ENCODE results near the gene GNG8. TPM values are rescaled to one million over a fixed set of nuclear protein-coding genes. Genes with fewer than 3 reads are reported as not detected.

Gene GNG8
- total RNA-seq, 1 experiment from 2014 or later, result not detected

GRCh38 chr19:46611776-46612175 is 24.2 kb downstream of the GNG8 start:
- POLR2A ChIA-PET (ENCODE audit: low non-redundant PET), result no interaction called here
- intact Hi-C loops (cut with micrococcal nuclease; ENCODE audit: unreplicated experiment), result no loop called here

GRCh38 chr19:46610851-46611770 is 24.9 kb downstream of the GNG8 start:
- BruUV-seq (replicated peaks), result no TSS peak
- no peaks in the 10 kb centered on the region for H3K9me3 ChIP-seq (ENCODE audit: low read depth, low read length, poor library complexity, severe bottlenecking)
- CTCF ChIA-PET, result interaction anchor here (1.1 kb wide), 1 partner anchor 106 kb away, joined by 3 read pairs; the partner anchor contains the start of gene PRKD2
- H3K4me3 ChIP-seq (ENCODE audit: low read depth, low read length, poor library complexity, severe bottlenecking), result no peak overlapping the region
- no peak overlapping the region for H3K27ac ChIP-seq (ENCODE audit: low read depth, low read length, poor library complexity, severe bottlenecking)
- no peaks in the 10 kb centered on the region for H3K27me3 ChIP-seq (replicated peaks; ENCODE audit: insufficient read depth, low read depth, low read length, poor library complexity)
- no peaks in the 10 kb centered on the region for H3K4me1 ChIP-seq (ENCODE audit: insufficient read depth, low read length, poor library complexity, severe bottlenecking)
- POLR2A ChIA-PET (ENCODE audit: low non-redundant PET), result no interaction called here
- no peak for DNase-seq (ENCODE audit: low spot score)
- H3K36me3 ChIP-seq (ENCODE audit: insufficient read depth, low read length, poor library complexity, severe bottlenecking), result peaks cover 41% of the 10 kb centered on the region
- no peak for TF ChIP-seq CTCF (conservative IDR thresholded peaks at IDR 0.05; ENCODE audit: low read depth, low read length)
- TF ChIP-seq EZH2 (IDR thresholded peaks at IDR 0.05; ENCODE audit: borderline replicate concordance, low read depth, low read length, poor library complexity, severe bottlenecking), result no peak
- intact Hi-C loops (cut with micrococcal nuclease; ENCODE audit: unreplicated experiment), result no loop called here

More at GRCh38 chr19:46611776-46612175, 24.2 kb downstream of the GNG8 start:
- Histone ChIP-seq H3K4me1 (ENCODE audit: insufficient read depth, low read length, poor library complexity, severe bottlenecking) (no peaks in the 10 kb centered on the region), H3K36me3 (ENCODE audit: insufficient read depth, low read length, poor library complexity, severe bottlenecking) (peaks cover 34% of the 10 kb centered on the region), H3K4me3 (ENCODE audit: low read depth, low read length, poor library complexity, severe bottlenecking) (no peak overlapping the region), H3K27ac (ENCODE audit: low read depth, low read length, poor library complexity, severe bottlenecking) (no peak overlapping the region), H3K9me3 (ENCODE audit: low read depth, low read length, poor library complexity, severe bottlenecking) (no peaks in the 10 kb centered on the region), H3K27me3 (replicated peaks; ENCODE audit: insufficient read depth, low read depth, low read length, poor library complexity) (no peaks in the 10 kb centered on the region)
- CTCF ChIA-PET, result interaction anchor here (0.5 to 1.1 kb wide), 2 partner anchors 56 to 105 kb away, joined by 3 read pairs; partner anchors contain the start of gene PRKD2
- no TSS peak for BruUV-seq (replicated peaks)
- no peak for TF ChIP-seq CTCF (conservative IDR thresholded peaks at IDR 0.05; ENCODE audit: low read depth, low read length)
- TF ChIP-seq EZH2 (IDR thresholded peaks at IDR 0.05; ENCODE audit: borderline replicate concordance, low read depth, low read length, poor library complexity, severe bottlenecking), result no peak
- no peak for DNase-seq (ENCODE audit: low spot score)

- Histone ChIP-seq H3K4me3 (ENCODE audit: low read depth, low read length, poor library complexity, severe bottlenecking) (no peak overlapping the region), H3K27me3 (replicated peaks; ENCODE audit: insufficient read depth, low read depth, low read length, poor library complexity) (no peaks in the 10 kb centered on the region), H3K9me3 (ENCODE audit: low read depth, low read length, poor library complexity, severe bottlenecking) (no peaks in the 10 kb centered on the region), H3K4me1 (ENCODE audit: insufficient read depth, low read length, poor library complexity, severe bottlenecking) (no peaks in the 10 kb centered on the region), H3K27ac (ENCODE audit: low read depth, low read length, poor library complexity, severe bottlenecking) (no peak overlapping the region), H3K36me3 (ENCODE audit: insufficient read depth, low read length, poor library complexity, severe bottlenecking) (peaks cover 48% of the 10 kb centered on the region)
- no peak for DNase-seq (ENCODE audit: low spot score)
- ChIA-PET CTCF (no interaction called here), POLR2A (ENCODE audit: low non-redundant PET) (no interaction called here)
- TF ChIP-seq EZH2 (IDR thresholded peaks at IDR 0.05; ENCODE audit: borderline replicate concordance, low read depth, low read length, poor library complexity, severe bottlenecking) (no peak), CTCF (conservative IDR thresholded peaks at IDR 0.05; ENCODE audit: low read depth, low read length) (no peak)
- intact Hi-C loops (cut with micrococcal nuclease; ENCODE audit: unreplicated experiment), result no loop called here
- no TSS peak for BruUV-seq (replicated peaks)
Measured at GRCh38 chr19:46610413-46610775, 25.6 kb downstream of the GNG8 start.
